Activated naive CD8-positive, alpha-beta T cell (primary cell): ENCODE measurements around the gene NPAS3.

Experiments used
- H3K27ac Mint-ChIP-seq: one replicate; pipeline ENCODE4 v1.8.0; 2021; ENCODE audit warnings: mixed read lengths
- H3K27me3 Mint-ChIP-seq: one replicate; pipeline ENCODE4 v1.8.0; 2021; ENCODE audit warnings: mixed read lengths
- H3K36me3 Mint-ChIP-seq: one replicate; pipeline ENCODE4 v1.8.0; 2021; ENCODE audit warnings: mixed read lengths
- H3K4me1 Mint-ChIP-seq: one replicate; pipeline ENCODE4 v1.8.0; 2021; ENCODE audit warnings: low read depth, mixed read lengths
- H3K4me3 Mint-ChIP-seq: one replicate; pipeline ENCODE4 v1.8.0; 2021; ENCODE audit warnings: mild to moderate bottlenecking, mixed read lengths
- H3K9me3 Mint-ChIP-seq: one replicate; pipeline ENCODE4 v1.8.0; 2021; ENCODE audit warnings: low read depth, mixed read lengths

Gene NPAS3

DNA sequence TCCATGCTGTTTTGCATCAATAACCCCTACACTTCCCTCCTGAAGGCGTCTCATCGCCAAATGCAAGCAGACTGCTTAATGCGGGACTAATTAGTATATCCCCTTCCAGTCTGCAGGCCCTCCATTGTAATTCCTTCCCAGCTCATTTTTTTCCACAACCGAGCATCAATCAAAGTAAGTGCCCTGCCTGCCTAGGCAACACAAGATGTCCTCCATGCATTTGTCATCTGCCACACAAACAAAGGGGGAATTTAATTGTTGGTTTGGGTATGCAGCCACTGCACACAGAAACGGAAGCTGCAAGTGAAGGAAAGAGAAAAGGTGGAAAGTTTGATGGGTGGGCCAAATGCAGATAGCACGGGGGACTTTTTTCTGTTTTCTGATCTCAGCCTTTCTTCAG, 844.2 kb downstream of the NPAS3 start:
- Mint-ChIP-seq H3K27me3 (peaks cover 11% of the 10 kb centered on the region), H3K27ac (no peak overlapping the region), H3K9me3 (no peaks in the 10 kb centered on the region), H3K36me3 (no peaks in the 10 kb centered on the region), H3K4me1 (no peaks in the 10 kb centered on the region), H3K4me3 (no peak overlapping the region)

DNA sequence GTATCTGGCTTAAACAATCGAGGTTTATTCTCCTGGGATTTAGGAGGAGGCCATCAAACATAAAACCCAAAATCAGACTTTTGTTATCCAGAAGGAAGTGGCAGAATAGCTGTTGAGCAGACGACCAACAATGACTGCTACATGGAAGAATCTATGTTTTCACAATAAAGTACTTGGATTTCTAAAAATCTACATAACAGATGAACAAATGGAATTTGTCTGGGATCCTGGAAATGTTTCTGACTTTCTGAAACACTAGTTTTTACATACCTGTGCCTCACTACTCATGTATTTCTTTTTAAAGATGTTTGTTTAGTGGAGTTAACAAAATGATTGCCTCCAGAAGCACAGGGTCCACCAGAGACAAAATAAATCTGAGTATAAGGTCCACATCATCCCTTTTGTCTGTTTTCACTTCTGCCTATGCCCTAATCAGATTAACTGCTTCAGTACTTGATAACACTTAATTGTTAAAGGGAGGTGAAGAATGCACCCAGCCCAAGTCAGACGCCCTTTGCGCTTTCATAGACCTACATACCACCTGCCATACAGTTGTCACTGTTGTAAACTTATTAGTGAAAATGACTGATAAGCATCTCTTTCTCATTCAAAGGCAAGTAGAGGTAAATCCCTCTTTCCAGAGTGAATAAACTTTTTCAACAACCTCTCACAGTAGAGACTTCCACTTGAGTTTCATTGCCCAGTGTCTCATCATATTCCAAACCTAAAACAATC, 847.6 kb downstream of the NPAS3 start:
- Mint-ChIP-seq H3K4me1 (no peaks in the 10 kb centered on the region), H3K9me3 (no peaks in the 10 kb centered on the region), H3K27me3 (peaks cover 11% of the 10 kb centered on the region), H3K4me3 (no peak overlapping the region), H3K36me3 (no peaks in the 10 kb centered on the region), H3K27ac (no peak overlapping the region)

DNA sequence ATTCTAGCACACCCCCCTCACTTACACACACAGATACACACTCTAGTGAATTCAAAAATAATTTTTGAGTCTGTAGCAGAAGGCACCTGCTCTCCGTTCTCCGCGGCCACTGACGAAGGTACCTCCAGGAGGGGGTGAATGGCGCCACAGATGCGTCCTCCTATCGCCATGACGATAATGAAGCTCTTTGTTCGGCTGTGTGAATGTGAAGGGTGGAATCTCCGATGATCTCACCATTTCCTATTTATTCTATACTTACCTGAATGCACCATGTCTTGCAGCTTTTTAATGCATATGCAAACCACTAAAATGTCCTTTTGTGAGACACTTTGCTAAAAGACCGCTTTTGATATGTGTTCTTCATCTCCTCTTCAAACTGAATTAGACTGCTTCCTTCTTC, 849.5 kb downstream of the NPAS3 start:
- Mint-ChIP-seq H3K9me3 (no peaks in the 10 kb centered on the region), H3K4me3 (no peak overlapping the region), H3K4me1 (peaks cover 8% of the 10 kb centered on the region), H3K36me3 (no peaks in the 10 kb centered on the region), H3K27me3 (peaks cover 20% of the 10 kb centered on the region), H3K27ac (no peak overlapping the region)

DNA sequence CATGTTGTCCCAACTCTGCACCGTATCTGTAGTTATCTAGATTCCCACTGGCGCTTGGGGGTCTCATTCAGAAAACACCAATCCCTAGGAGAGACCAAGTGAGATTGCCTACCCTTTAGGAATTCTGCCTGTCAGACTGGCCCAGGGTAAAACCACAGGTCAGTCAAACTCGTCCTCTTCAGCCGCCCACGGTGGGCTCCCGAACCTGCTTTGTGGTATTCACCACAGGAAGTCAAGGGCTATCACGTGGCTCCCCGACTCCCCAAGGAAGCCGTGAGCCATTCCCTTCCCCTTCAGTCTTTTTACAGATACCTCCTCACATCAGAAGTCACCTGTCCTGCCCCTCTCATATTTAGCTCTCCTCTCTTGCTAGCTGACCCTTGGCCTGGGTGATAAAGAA, 852.3 kb downstream of the NPAS3 start:
- Mint-ChIP-seq H3K27ac (no peak overlapping the region), H3K9me3 (no peaks in the 10 kb centered on the region)

DNA sequence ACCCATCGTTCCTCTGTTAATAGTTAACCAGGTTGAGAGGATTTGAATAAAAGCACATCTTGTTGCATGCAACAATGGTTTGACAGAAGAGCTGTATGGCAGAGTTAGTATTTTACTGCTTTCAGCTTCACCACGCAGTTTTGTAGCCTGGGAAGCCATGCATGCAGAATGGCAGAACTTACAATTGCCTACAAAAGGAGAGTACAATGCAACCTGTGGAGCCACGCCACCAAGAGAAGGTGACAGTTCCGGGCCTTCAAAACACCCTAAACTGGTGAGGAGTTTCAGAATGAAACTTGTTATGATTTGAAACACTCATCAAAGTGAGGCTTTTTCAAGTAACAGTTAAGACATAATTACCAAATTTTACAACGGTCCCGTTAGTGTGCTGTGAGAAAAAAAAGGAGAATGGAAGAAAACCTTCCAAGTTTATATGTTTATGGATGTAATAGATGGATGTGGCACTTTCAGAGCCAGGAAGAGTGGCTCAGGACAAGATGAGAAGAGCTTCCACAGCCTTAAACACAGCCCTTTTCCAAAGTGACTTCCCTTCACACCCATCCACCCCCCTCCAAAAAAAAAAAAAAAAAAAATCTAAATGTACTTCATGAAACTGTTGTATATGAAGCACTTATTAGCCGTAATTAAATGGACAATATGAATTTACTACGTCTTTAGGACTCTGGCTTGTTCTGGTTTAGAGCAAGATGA, 853.5 kb downstream of the NPAS3 start:
- Mint-ChIP-seq H3K36me3 (no peaks in the 10 kb centered on the region), H3K4me1 (peaks cover 8% of the 10 kb centered on the region), H3K4me3 (no peak overlapping the region), H3K9me3 (no peaks in the 10 kb centered on the region), H3K27me3 (peaks cover 25% of the 10 kb centered on the region), H3K27ac (no peak overlapping the region)

More for the DNA sequence above, 852.3 kb downstream of the NPAS3 start:
- H3K4me3 Mint-ChIP-seq: no peak overlapping the region
- H3K4me1 Mint-ChIP-seq: peaks cover 8% of the 10 kb centered on the region
- no peaks in the 10 kb centered on the region for H3K36me3 Mint-ChIP-seq
- peaks cover 29% of the 10 kb centered on the region for H3K27me3 Mint-ChIP-seq

DNA sequence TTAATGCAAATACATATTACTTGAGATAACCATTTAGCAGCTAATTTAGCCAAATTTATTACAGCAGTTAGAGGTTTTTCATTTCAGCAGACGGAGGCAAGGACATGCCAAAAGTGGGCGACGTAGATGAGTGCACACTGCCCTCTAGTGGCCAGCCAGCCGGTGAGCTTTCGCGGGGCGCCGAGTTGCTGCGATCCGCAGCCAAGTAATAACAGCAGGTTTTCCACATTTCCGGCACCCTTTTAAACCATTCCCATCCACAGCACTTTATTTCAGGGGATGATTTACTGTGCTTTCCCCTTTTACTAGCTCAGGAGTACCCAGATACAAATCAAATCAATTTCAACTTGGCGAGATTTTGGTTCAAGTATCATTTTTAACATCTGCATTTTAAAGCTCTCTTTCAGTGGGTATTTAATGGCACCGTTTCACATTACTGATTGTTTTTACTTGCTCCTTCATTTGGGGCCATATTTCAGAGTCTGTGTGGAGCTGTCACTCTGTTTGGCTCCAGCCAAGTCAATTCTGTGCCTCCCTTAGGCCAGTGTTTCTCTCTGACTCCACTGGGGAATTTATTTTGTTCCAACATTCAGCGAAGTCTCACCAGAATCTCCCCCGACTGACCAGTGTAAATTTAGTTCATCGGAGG, 854.2 kb downstream of the NPAS3 start:
- peaks cover 27% of the 10 kb centered on the region for H3K27me3 Mint-ChIP-seq
- H3K4me3 Mint-ChIP-seq: peak overlapping the region; percentile 55
- no peak overlapping the region for H3K27ac Mint-ChIP-seq
- no peaks in the 10 kb centered on the region for H3K9me3 Mint-ChIP-seq
- peaks cover 8% of the 10 kb centered on the region for H3K4me1 Mint-ChIP-seq
- H3K36me3 Mint-ChIP-seq: no peaks in the 10 kb centered on the region

DNA sequence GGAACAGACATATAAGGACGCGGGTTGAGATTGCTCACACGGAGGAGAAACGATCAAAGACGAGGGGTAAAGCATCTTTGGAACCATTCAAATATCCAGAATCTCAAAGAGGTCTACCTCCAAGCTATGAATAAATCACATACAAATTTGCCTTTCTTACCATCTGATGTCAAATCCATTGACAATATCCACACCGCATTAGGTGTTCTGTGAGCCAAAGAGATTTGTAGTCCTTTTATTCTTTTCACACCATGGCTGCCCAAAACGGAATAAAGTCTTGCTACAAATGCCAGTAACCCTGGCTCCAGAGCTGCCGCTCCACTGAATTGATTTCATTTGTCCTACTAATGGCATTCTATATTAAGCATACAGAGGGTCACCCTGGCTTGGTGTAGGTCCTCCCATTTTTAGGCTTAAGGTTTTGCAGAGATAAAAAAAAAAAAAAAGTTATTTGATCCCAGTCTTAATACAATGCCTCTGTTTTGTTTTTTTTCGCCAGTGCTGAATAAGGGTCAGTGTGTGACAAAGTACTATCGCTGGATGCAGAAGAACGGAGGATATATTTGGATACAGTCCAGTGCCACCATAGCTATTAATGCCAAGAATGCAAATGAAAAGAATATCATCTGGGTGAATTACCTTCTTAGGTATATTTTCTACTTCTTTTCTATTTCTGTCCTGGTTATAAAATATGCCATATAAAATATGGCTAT, 854.9 kb downstream of the NPAS3 start:
- H3K4me3 Mint-ChIP-seq: no peak overlapping the region
- no peaks in the 10 kb centered on the region for H3K36me3 Mint-ChIP-seq
- no peak overlapping the region for H3K27ac Mint-ChIP-seq
- H3K27me3 Mint-ChIP-seq: peaks cover 31% of the 10 kb centered on the region
- no peaks in the 10 kb centered on the region for H3K9me3 Mint-ChIP-seq
- peaks cover 8% of the 10 kb centered on the region for H3K4me1 Mint-ChIP-seq

DNA sequence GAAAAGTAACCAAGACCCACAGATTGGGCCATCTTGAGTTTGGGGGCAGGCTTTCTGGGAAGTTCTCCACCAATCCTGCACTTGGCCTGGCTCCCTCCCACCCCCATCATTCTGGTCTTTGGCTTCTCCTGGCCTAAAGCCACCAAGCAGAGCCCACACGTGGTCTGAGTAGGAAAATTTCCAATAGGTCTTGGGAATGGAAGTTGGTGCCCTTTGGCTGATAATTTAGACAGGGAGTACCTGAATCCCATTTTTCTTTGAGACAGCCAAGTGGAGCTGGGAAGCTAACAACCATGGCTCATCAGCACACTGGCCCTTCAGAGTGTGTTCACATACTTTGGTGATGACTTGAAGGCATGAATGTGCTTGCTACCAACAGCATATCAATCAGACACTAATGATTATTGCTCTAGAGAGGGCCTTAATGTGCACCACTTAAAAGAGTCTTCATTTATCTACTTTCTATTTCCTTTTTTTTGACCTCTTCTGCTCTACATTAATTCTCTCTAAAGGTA, 856.2 kb downstream of the NPAS3 start:
- Mint-ChIP-seq H3K27me3 (peaks cover 35% of the 10 kb centered on the region), H3K27ac (no peak overlapping the region), H3K4me1 (peaks cover 8% of the 10 kb centered on the region), H3K9me3 (no peaks in the 10 kb centered on the region), H3K4me3 (no peak overlapping the region), H3K36me3 (no peaks in the 10 kb centered on the region)

DNA sequence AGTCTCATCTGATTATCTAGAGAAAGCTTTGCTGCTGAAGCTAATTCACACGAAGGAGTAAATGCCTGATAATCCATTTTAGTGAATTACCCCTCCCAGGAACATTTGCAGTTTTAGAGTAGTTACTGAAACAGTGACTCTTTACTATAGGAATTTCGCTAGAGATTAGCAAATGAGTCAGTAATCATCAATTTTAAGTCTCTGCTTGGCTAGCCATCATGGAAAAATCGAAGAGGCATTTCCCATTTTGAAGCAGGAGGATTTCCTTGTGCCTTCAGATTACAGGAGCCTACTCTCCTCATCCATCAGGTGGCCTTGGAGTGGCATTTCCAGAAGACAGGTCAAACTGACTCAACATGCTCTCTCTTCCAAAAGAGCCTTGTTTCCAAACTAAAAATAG, 857.7 kb downstream of the NPAS3 start:
- Mint-ChIP-seq H3K4me3 (no peak overlapping the region), H3K36me3 (no peaks in the 10 kb centered on the region), H3K9me3 (no peaks in the 10 kb centered on the region), H3K27me3 (peaks cover 34% of the 10 kb centered on the region), H3K4me1 (peaks cover 11% of the 10 kb centered on the region), H3K27ac (no peak overlapping the region)

DNA sequence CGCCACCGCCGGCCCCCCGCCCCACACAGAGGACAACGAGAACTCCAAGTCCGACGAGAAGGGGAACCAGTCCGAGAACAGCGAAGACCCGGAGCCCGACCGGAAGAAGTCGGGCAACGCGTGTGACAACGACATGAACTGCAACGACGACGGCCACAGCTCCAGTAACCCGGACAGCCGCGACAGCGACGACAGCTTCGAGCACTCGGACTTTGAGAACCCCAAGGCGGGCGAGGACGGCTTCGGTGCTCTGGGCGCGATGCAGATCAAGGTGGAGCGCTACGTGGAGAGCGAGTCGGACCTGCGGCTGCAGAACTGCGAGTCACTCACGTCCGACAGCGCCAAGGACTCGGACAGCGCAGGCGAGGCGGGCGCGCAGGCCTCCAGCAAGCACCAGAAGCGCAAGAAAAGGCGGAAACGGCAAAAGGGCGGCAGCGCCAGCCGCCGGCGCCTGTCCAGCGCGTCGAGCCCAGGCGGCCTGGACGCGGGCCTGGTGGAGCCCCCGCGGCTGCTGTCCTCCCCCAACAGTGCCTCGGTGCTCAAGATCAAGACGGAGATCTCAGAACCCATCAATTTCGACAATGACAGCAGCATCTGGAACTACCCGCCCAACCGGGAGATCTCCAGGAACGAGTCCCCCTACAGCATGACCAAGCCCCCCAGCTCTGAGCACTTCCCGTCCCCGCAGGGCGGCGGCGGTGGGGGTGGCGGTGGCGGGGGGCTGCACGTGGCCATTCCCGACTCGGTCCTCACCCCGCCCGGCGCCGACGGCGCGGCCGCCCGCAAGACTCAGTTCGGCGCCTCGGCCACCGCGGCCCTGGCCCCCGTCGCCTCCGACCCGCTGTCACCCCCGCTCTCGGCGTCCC, 861.3 kb downstream of the NPAS3 start:
- H3K4me3 Mint-ChIP-seq: peak overlapping the region; percentile 17
- H3K27ac Mint-ChIP-seq: no peak overlapping the region
- H3K27me3 Mint-ChIP-seq: peaks cover 27% of the 10 kb centered on the region
- no peaks in the 10 kb centered on the region for H3K36me3 Mint-ChIP-seq
- H3K9me3 Mint-ChIP-seq: no peaks in the 10 kb centered on the region
- peaks cover 3% of the 10 kb centered on the region for H3K4me1 Mint-ChIP-seq

DNA sequence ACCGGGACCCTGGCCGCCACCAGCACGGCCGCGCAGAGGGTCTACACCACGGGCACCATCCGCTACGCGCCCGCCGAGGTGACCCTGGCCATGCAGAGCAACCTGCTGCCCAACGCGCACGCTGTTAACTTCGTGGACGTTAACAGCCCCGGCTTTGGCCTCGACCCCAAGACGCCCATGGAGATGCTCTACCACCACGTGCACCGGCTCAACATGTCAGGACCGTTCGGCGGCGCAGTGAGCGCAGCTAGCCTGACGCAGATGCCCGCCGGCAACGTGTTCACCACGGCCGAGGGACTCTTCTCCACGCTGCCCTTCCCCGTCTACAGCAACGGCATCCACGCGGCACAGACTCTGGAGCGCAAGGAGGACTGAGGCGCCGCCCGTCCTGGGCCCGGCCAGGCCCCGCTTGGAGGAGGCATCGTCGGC, 862.1 kb downstream of the NPAS3 start:
- Mint-ChIP-seq H3K4me1 (peaks cover 3% of the 10 kb centered on the region), H3K36me3 (no peaks in the 10 kb centered on the region), H3K9me3 (no peaks in the 10 kb centered on the region), H3K27ac (no peak overlapping the region), H3K4me3 (no peak overlapping the region), H3K27me3 (peaks cover 25% of the 10 kb centered on the region)

DNA sequence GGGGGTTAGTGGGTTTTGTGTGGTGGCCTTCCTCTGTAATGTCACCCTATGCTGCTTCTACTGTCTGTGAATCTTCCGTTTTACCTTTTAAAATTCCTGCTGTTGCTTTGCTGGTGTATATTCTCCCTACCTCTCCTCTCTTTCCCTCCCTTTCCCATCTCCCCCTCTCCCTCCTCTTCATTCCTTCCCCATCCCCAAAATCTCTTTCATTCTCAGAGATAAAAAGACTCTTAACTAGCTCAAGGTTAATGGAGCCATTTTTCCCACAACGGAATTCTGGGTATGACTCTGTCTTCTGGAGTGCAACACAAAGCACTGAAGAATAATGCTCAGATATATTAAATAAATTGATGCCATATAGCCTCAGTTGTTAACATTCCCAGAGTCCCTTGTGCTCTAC, 864.1 kb downstream of the NPAS3 start:
- H3K27ac Mint-ChIP-seq: no peak overlapping the region
- peaks cover 23% of the 10 kb centered on the region for H3K27me3 Mint-ChIP-seq
- H3K36me3 Mint-ChIP-seq: no peaks in the 10 kb centered on the region
- H3K9me3 Mint-ChIP-seq: no peaks in the 10 kb centered on the region
- H3K4me1 Mint-ChIP-seq: peaks cover 3% of the 10 kb centered on the region
- H3K4me3 Mint-ChIP-seq: no peak overlapping the region

DNA sequence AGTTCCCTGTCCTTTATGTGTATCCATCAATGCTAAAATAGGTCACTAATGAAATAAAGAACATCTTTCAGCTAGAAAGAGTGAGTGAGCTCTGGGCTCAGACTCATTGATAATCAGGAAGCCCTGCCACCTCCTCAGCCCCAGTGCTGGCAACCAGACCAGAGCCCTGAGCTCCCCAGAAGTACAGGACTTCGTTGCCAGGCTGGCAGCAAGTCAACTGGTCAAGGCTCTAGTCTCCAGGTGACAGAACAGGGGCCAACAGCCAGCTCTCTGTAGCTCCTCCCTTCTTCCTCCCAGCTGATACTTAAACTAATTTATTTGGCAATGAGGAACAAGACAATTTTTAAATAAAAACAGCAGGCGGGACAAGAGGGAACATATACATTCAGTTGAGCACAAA, 866.9 kb downstream of the NPAS3 start:
- Mint-ChIP-seq H3K4me1 (peaks cover 3% of the 10 kb centered on the region), H3K9me3 (no peaks in the 10 kb centered on the region)

DNA sequence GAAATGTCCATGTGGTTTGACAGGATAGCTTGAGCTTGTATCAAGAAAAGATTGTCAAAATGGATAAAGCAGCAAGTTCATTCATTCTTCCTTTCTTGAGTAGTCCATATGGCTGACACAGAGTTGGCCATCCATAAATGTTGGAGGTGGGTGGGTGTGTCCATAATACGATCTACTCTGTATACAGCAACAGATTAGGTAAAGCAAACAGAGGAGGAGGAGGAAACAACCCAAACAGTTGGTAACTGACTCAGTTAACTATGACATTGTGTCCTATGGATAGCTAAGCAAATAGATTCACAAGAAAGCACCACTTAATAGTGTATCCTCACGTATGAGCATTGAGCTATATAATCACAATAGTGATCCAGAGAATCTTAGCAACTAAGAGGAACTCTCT, 868.2 kb downstream of the NPAS3 start:
- Mint-ChIP-seq H3K36me3 (no peaks in the 10 kb centered on the region), H3K4me1 (no peaks in the 10 kb centered on the region), H3K27me3 (peaks cover 14% of the 10 kb centered on the region), H3K4me3 (no peak overlapping the region), H3K9me3 (no peaks in the 10 kb centered on the region), H3K27ac (no peak overlapping the region)

More for the DNA sequence above, 866.9 kb downstream of the NPAS3 start:
- H3K4me3 Mint-ChIP-seq: no peak overlapping the region
- no peak overlapping the region for H3K27ac Mint-ChIP-seq
- peaks cover 20% of the 10 kb centered on the region for H3K27me3 Mint-ChIP-seq
- H3K36me3 Mint-ChIP-seq: no peaks in the 10 kb centered on the region
